H1 (cell line): ENCODE data around the gene CHST8. TPM values are rescaled to one million over a fixed set of nuclear protein-coding genes. Genes with fewer than 3 reads are reported as not detected.

Source experiments
- CTCF ChIA-PET: fragments of 300-600 bp; sonication (Branson Sonifier 250); formaldehyde crosslinking; loops from one replicate; lab custom pipeline; 2021; ENCODE audit not compliant: partially characterized antibody; lab: Charles Lee
- POLR2A ChIA-PET: fragments of 300-600 bp; sonication (Branson Sonifier 250); formaldehyde crosslinking; loops from one replicate; lab custom pipeline; 2021; ENCODE audit warnings: inconsistent platforms; ENCODE audit not compliant: partially characterized antibody; lab: Charles Lee
- DNase-seq, 2 experiments: peaks; one replicate each; pipeline versions ENCODE4 v3.0.0 to v3.0.0-alpha.2; 2010 to 2022; ENCODE audit warnings: low spot score in 2 of 2, low read depth in 1 of 2, mixed read lengths in 1 of 2
- FAIRE-seq: peaks from 2 replicates; lab custom pipeline; 2011; peaks lifted over from hg19 to GRCh38; lab: Jason Lieb, UNC
- H2AFZ ChIP-seq: 2 replicates; pipeline ENCODE4 v1.8.1; 2012; ENCODE audit warnings: low read length, inconsistent platforms
- H2AK5ac ChIP-seq: 2 replicates; pipeline ENCODE4 v1.6.1; 2013; ENCODE audit warnings: low read depth, low read length
- H2BK120ac ChIP-seq: replicated peaks from 2 replicates; pipeline ENCODE3; 2013; ENCODE audit warnings: low read depth, low read length, inconsistent platforms
- H2BK12ac ChIP-seq: 2 replicates; pipeline ENCODE4 v1.6.1; 2013; ENCODE audit warnings: low read depth, low read length
- H2BK15ac ChIP-seq: 2 replicates; pipeline ENCODE4 v1.6.1; 2013; ENCODE audit warnings: low read length
- H2BK20ac ChIP-seq: 2 replicates; pipeline ENCODE4 v1.6.1; 2013; ENCODE audit warnings: low read length
- H2BK5ac ChIP-seq: 2 replicates; pipeline ENCODE4 v1.6.1; 2013; ENCODE audit warnings: low read depth, low read length
- H3K14ac ChIP-seq: 2 replicates; pipeline ENCODE4 v1.6.1; 2013; ENCODE audit warnings: inconsistent platforms; ENCODE audit not compliant: insufficient read length
- H3K18ac ChIP-seq: 2 replicates; pipeline ENCODE4 v1.6.1; 2013; ENCODE audit warnings: low read length; ENCODE audit errors: extremely low read depth
- H3K23ac ChIP-seq: 2 replicates; pipeline ENCODE4 v1.6.1; 2013; ENCODE audit warnings: inconsistent platforms; ENCODE audit not compliant: insufficient read length
- H3K23me2 ChIP-seq: 2 replicates; pipeline ENCODE4 v1.6.1; 2013; ENCODE audit warnings: low read depth, low read length
- H3K27ac ChIP-seq: 2 replicates; pipeline ENCODE4 v1.6.1; 2011; ENCODE audit warnings: low read depth, low read length, inconsistent platforms
- H3K27me3 ChIP-seq, 4 experiments: replicated peaks in 1 of 4; 1 replicate in 1 of 4; 2 replicates in 3 of 4; pipeline versions ENCODE4 v1.6.1 to v1.8.1; 2011 to 2013; ENCODE audit warnings: low read length in 3 of 4, mild to moderate bottlenecking in 3 of 4, inconsistent platforms in 2 of 4, mixed read lengths in 2 of 4, moderate library complexity in 1 of 4; ENCODE audit not compliant: control insufficient read depth in 3 of 4, insufficient read depth in 3 of 4; ENCODE audit errors: extremely low read depth in 1 of 4
- H3K36me3 ChIP-seq, 4 experiments: 2 replicates each; pipeline versions ENCODE4 v1.6.1 to v1.8.1; 2011 to 2013; ENCODE audit warnings: mild to moderate bottlenecking in 4 of 4, low read length in 3 of 4, moderate library complexity in 2 of 4, control low read depth in 1 of 4, inconsistent platforms in 1 of 4; ENCODE audit not compliant: insufficient read depth in 4 of 4, control insufficient read depth in 2 of 4
- H3K4ac ChIP-seq: replicated peaks from 2 replicates; pipeline ENCODE3; 2013; ENCODE audit warnings: low read length, low read depth, mixed read lengths, inconsistent platforms; ENCODE audit not compliant: insufficient read length
- H3K4me1 ChIP-seq, 4 experiments: replicated peaks in 1 of 4; 1 replicate in 1 of 4; 2 replicates in 3 of 4; pipeline versions ENCODE4 v1.6.1 to v1.8.1; 2011 to 2013; ENCODE audit warnings: low read length in 3 of 4, inconsistent platforms in 2 of 4, mixed read lengths in 1 of 4; ENCODE audit not compliant: insufficient read depth in 4 of 4, control insufficient read depth in 3 of 4
- H3K4me2 ChIP-seq, 2 experiments: 2 replicates each; pipeline versions ENCODE4 v1.6.1 to v1.8.1; 2011 to 2013; ENCODE audit warnings: low read depth in 2 of 2, low read length in 2 of 2, control low read depth in 1 of 2, inconsistent platforms in 1 of 2, mild to moderate bottlenecking in 1 of 2; ENCODE audit not compliant: insufficient read depth in 1 of 2
- H3K4me3 ChIP-seq, 4 experiments: fragments of 200-600, 300-600 bp in 1 of 4; sonication (generic), shearing (Covaris generic), sonication (Bioruptor Twin) in 1 of 4; 2 replicates each; pipeline versions ENCODE4 v1.5.1 to v1.8.1; 2011 to 2016; ENCODE audit warnings: low read length in 4 of 4, low read depth in 3 of 4, control low read depth in 2 of 4, inconsistent platforms in 2 of 4, mild to moderate bottlenecking in 2 of 4, mixed read lengths in 1 of 4, moderate library complexity in 1 of 4; ENCODE audit not compliant: insufficient read depth in 2 of 4; ENCODE audit errors: extremely low read depth in 1 of 4
- H3K56ac ChIP-seq: replicated peaks from 2 replicates; pipeline ENCODE3; 2013; ENCODE audit warnings: low read depth, mild to moderate bottlenecking, mixed read lengths, low read length, inconsistent platforms; ENCODE audit not compliant: insufficient read length
- H3K79me1 ChIP-seq: 2 replicates; pipeline ENCODE4 v1.6.1; 2013; ENCODE audit warnings: low read depth, low read length, control low read depth
- H3K79me2 ChIP-seq, 2 experiments: 2 replicates each; pipeline versions ENCODE4 v1.6.1 to v1.8.1; 2012 to 2013; ENCODE audit warnings: low read length in 2 of 2, mild to moderate bottlenecking in 2 of 2, inconsistent platforms in 1 of 2; ENCODE audit not compliant: insufficient read depth in 2 of 2, control insufficient read depth in 1 of 2
- H3K9ac ChIP-seq, 4 experiments: replicated peaks in 1 of 4; 1 replicate in 1 of 4; 2 replicates in 3 of 4; pipeline versions ENCODE4 v1.6.1 to v1.8.1; 2011 to 2013; ENCODE audit warnings: low read depth in 3 of 4, low read length in 3 of 4, control low read depth in 2 of 4, mild to moderate bottlenecking in 2 of 4, moderate library complexity in 2 of 4, inconsistent platforms in 1 of 4; ENCODE audit errors: extremely low read depth in 1 of 4
- H3K9me3 ChIP-seq, 2 experiments: 2 replicates each; pipeline versions ENCODE4 v1.6.1 to v1.8.1; 2012 to 2013; ENCODE audit warnings: mild to moderate bottlenecking in 2 of 2, moderate library complexity in 2 of 2, control low read depth in 1 of 2, inconsistent platforms in 1 of 2, low read depth in 1 of 2, low read length in 1 of 2, mixed read lengths in 1 of 2; ENCODE audit not compliant: insufficient read depth in 2 of 2
- H4K20me1 ChIP-seq, 2 experiments: replicated peaks in 1 of 2; 2 replicates each; pipeline versions ENCODE3 to v1.8.1; 2011 to 2013; ENCODE audit warnings: inconsistent platforms in 2 of 2, low read length in 2 of 2, mild to moderate bottlenecking in 1 of 2; ENCODE audit not compliant: insufficient read depth in 2 of 2, control insufficient read depth in 1 of 2
- H4K5ac ChIP-seq: 2 replicates; pipeline ENCODE4 v1.6.1; 2013; ENCODE audit warnings: low read length, low read depth, mixed read lengths, inconsistent platforms; ENCODE audit not compliant: insufficient read length
- H4K8ac ChIP-seq: 2 replicates; pipeline ENCODE4 v1.8.0; 2013; ENCODE audit warnings: mild to moderate bottlenecking, moderate library complexity, low read length, inconsistent platforms; ENCODE audit not compliant: insufficient read depth; ENCODE audit errors: extremely low read depth
- H4K91ac ChIP-seq: replicated peaks from 2 replicates; pipeline ENCODE3; 2013; ENCODE audit warnings: low read length, mixed read lengths, inconsistent platforms; ENCODE audit not compliant: insufficient read length
- PHF8 ChIP-seq: fragments of 200-600 bp; sonication (generic); conservative IDR thresholded peaks from 2 replicates; pipeline ENCODE4 v1.7.1; 2012; ENCODE audit warnings: low read depth, mild to moderate bottlenecking, inconsistent platforms, low read length, moderate library complexity
- RAD21 ChIP-seq, 2 experiments: IDR thresholded peaks in 1 of 2; conservative IDR thresholded peaks in 1 of 2; 2 replicates each; pipeline ENCODE4 v1.6.1; 2011; ENCODE audit warnings: low read depth in 2 of 2, low read length in 2 of 2, improper control_type of control experiment in 1 of 2, inconsistent platforms in 1 of 2, mild to moderate bottlenecking in 1 of 2, moderate library complexity in 1 of 2
- SAP30 ChIP-seq: fragments of 300-600 bp; sonication (generic); IDR thresholded peaks from 2 replicates; pipeline ENCODE4 v1.7.1; 2012; ENCODE audit warnings: low read length, moderate library complexity, mild to moderate bottlenecking, inconsistent platforms; ENCODE audit not compliant: insufficient read depth, insufficient replicate concordance
- TBP ChIP-seq: IDR thresholded peaks from 2 replicates; pipeline ENCODE4 v1.6.1; 2011; ENCODE audit warnings: low read depth, low read length, improper control_type of control experiment
- WGBS, 2 experiments: shearing (Covaris generic) in 1 of 2; methylation state at CpG; one replicate each; pipeline versions ENCODE4 v1.1.6 to v1.1.7; 2013 to 2015; ENCODE audit warnings: low lambda C conversion rate in 2 of 2, mixed read lengths in 2 of 2, inconsistent platforms in 1 of 2, low coverage in 1 of 2, missing lambda C conversion rate in 1 of 2; ENCODE audit not compliant: insufficient replicate concordance in 2 of 2, insufficient coverage in 1 of 2, insufficient read length in 1 of 2; ENCODE audit errors: extremely low coverage in 1 of 2, missing lambda C conversion rate in 1 of 2; 5-methylcytosine and 5-hydroxymethylcytosine counted together
- polyA plus RNA-seq, 7 experiments: library from polyadenylated mRNA; depleted of rRNA in 3 of 7; stranded (reverse) in 5 of 7; unstranded in 2 of 7; fragments of >200 nt in 5 of 7; fragments of 200-250 nt in 2 of 7; gene quantifications; 1 replicate in 5 of 7; 2 replicates in 1 of 7; 4 replicates in 1 of 7; pipeline versions ENCODE4 v1.2.1 to v1.2.3, GENCODE V29; 2011 to 2013; ENCODE audit warnings: missing spikeins in 2 of 7, mixed read lengths in 2 of 7
- total RNA-seq: library from RNA; stranded (reverse); fragmentation: NEBNext Ultra II Directional; extraction: Animal tissue kit (Norgen Biotek cat#: 25700); gene quantifications from 2 replicates; pipeline ENCODE4 v1.2.1, GENCODE V29; 2021
- TF ChIP-seq, protein P1 (sequence below), 3 experiments: IDR thresholded peaks; 1 replicate in 2 of 3; 2 replicates in 1 of 3; pipeline versions ENCODE4 v1.5.1 to v1.6.1; 2011; ENCODE audit warnings: low read length in 3 of 3, mild to moderate bottlenecking in 3 of 3, inconsistent platforms in 2 of 3, low read depth in 1 of 3, moderate library complexity in 1 of 3; ENCODE audit not compliant: insufficient read depth in 1 of 3; ENCODE audit errors: control extremely low read depth in 1 of 3
- TF ChIP-seq, protein P2 (sequence below): IDR thresholded peaks from 2 replicates; pipeline ENCODE4 v1.6.1; 2012; ENCODE audit warnings: inconsistent platforms

Gene CHST8
- total and polyA plus RNA-seq, 2 of the 8 experiments (the other 6 are each of a cell fraction or from before 2014, with no cell fraction given): 10.8 to 28.2 TPM

DNA sequence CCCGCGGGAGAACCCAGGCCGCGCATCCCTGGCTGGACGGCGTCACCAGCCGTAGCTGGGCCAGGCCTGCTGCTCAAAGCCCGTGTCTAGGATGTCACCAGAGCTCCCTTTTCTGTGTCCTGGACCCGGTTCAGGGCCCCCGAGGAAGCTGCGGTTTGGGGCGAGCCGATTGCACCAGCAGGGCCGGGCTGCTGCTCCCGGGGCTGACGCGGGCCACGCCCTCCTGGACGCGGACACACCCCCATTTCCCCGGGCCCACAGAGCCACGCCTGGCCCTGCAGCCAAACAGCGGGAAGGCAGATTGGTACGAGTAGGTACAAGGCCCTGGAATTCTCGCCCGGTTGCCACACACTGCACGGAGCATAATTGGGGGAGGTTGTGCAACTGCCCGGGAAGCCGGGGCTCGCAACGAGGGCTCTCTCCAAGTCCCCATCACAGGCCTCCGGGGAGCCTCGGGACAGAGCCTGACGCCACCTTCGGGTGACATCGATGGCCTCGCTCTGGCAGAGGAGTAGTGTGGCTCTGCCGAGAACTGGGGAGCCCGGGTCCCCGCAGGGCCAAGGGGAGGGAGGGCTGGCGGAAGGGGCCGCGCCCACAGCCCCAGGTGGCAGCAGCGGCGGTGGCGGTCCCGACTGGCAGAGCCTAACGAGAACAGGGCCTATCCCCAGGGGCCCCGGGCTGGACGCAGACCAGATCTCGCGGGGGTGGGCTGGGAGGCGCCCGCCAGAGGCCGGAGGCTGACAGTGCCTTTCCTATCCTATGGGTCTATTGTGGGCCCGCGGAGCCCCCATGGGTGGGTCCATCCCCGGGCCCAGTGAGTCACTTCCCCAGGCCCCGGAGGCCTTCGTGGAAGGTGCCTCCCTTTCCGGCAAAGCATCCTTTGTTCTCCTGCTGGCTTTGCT lies 198.4 kb downstream of the CHST8 start:
- H3K9ac ChIP-seq: peak overlapping the region in 3 of 4 experiments; percentile 16 to 51 (median 51); a peak in 6 of 7 replicates
- H3K27ac ChIP-seq: no peak overlapping the region
- peak overlapping the region; percentile 48; the same call in 1 of the 2 replicates for H3K18ac ChIP-seq
- no peaks in the 10 kb centered on the region for H3K36me3 ChIP-seq
- ChIA-PET CTCF (interaction anchor here (0.9 to 3.0 kb wide), 7 partner anchors 8 to 276 kb away, joined by 3 to 17 read pairs (median 4); no protein-coding TSS in a partner anchor), POLR2A (interaction anchor here (0.8 to 3.9 kb wide), 12 partner anchors 10 to 268 kb away, joined by 3 to 40 read pairs (median 5); partner anchors contain the start of gene KCTD15)
- H2AK5ac ChIP-seq: no peak overlapping the region
- FAIRE-seq (no peak), DNase-seq (peak in 1 of 2 experiments; percentile 89)
- 7% methylated on average over 49 of the region's 61 CpGs; no CpG with 5 or more reads in 1 of the 2 experiments for WGBS, 2 experiments
- no peak overlapping the region for H3K23ac ChIP-seq
- H3K27me3 ChIP-seq: peaks cover 0 to 7% (median 4%) of the 10 kb centered on the region in 4 experiments; a peak in 5 of 7 replicates
- H3K4me2 ChIP-seq: peak overlapping the region; percentile 92 to 93
- H4K5ac ChIP-seq: peak overlapping the region; percentile 48
- H3K4ac ChIP-seq: peak overlapping the region; percentile 46
- H3K9me3 ChIP-seq: no peaks in the 10 kb centered on the region
- peak overlapping the region; percentile 57 to 71 (median 62) for H3K4me3 ChIP-seq
- H4K20me1 ChIP-seq: peaks cover 1 to 2% of the 10 kb centered on the region in 2 experiments
- peaks cover 10% of the 10 kb centered on the region; the same call in 1 of the 2 replicates for H3K23me2 ChIP-seq
- H2BK5ac ChIP-seq: no peak overlapping the region; the same call in 1 of the 2 replicates
- peak overlapping the region; percentile 68 for H2AFZ ChIP-seq
- H4K91ac ChIP-seq: peak overlapping the region; percentile 39
- H4K8ac ChIP-seq: peak overlapping the region; percentile 75
- peak overlapping the region; percentile 52; the same call in 1 of the 2 replicates for H2BK12ac ChIP-seq
- no peak overlapping the region for H2BK120ac ChIP-seq
- H3K4me1 ChIP-seq: peaks cover 0 to 12% (median 7%) of the 10 kb centered on the region in 4 experiments; a peak in 6 of 7 replicates
- no peak overlapping the region for H2BK20ac ChIP-seq
- peak overlapping the region; percentile 44 for H3K56ac ChIP-seq
- H2BK15ac ChIP-seq: peak overlapping the region; percentile 5; the same call in 1 of the 2 replicates
- H3K79me1 ChIP-seq: no peaks in the 10 kb centered on the region; the same call in 1 of the 2 replicates
- no peaks in the 10 kb centered on the region for H3K79me2 ChIP-seq
- no peak overlapping the region for H3K14ac ChIP-seq
- TF ChIP-seq SAP30 (no peak), RAD21 (IDR thresholded peaks at IDR 0.05 in 1 of 2, conservative IDR thresholded peaks at IDR 0.05 in 1 of 2; ENCODE audit: low read depth in 2 of 2, low read length in 2 of 2) (peak; percentile 0 to 3; a peak in 2 of 4 replicates), PHF8 (peak; percentile 59), TBP (peak; percentile 29; the same call in 1 of the 2 replicates)
- TF ChIP-seq, protein P1, sequence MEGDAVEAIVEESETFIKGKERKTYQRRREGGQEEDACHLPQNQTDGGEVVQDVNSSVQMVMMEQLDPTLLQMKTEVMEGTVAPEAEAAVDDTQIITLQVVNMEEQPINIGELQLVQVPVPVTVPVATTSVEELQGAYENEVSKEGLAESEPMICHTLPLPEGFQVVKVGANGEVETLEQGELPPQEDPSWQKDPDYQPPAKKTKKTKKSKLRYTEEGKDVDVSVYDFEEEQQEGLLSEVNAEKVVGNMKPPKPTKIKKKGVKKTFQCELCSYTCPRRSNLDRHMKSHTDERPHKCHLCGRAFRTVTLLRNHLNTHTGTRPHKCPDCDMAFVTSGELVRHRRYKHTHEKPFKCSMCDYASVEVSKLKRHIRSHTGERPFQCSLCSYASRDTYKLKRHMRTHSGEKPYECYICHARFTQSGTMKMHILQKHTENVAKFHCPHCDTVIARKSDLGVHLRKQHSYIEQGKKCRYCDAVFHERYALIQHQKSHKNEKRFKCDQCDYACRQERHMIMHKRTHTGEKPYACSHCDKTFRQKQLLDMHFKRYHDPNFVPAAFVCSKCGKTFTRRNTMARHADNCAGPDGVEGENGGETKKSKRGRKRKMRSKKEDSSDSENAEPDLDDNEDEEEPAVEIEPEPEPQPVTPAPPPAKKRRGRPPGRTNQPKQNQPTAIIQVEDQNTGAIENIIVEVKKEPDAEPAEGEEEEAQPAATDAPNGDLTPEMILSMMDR (IDR thresholded peaks at IDR 0.05; ENCODE audit: control extremely low read depth in 1 of 3, insufficient read depth in 1 of 3, low read depth in 1 of 3, low read length in 3 of 3): no peak
- TF ChIP-seq, protein P2, sequence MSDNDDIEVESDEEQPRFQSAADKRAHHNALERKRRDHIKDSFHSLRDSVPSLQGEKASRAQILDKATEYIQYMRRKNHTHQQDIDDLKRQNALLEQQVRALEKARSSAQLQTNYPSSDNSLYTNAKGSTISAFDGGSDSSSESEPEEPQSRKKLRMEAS: peak; percentile 55
